HG03045 (cell line): ENCODE measurements around the gene UVSSA.
"Not testable (repeated sequence)": the region's sequence is repeated elsewhere in the genome, so short reads cannot be mapped to it uniquely, and the experiment has no call there.

Experiments used
- ATAC-seq: cut with Tn5 transposase; IDR thresholded peaks from one replicate; pipeline ENCODE4 v1.9.1; 2021; ENCODE audit warnings: mild to moderate bottlenecking, moderate library complexity; ENCODE audit not compliant: unreplicated experiment

UVSSA gene

DNA sequence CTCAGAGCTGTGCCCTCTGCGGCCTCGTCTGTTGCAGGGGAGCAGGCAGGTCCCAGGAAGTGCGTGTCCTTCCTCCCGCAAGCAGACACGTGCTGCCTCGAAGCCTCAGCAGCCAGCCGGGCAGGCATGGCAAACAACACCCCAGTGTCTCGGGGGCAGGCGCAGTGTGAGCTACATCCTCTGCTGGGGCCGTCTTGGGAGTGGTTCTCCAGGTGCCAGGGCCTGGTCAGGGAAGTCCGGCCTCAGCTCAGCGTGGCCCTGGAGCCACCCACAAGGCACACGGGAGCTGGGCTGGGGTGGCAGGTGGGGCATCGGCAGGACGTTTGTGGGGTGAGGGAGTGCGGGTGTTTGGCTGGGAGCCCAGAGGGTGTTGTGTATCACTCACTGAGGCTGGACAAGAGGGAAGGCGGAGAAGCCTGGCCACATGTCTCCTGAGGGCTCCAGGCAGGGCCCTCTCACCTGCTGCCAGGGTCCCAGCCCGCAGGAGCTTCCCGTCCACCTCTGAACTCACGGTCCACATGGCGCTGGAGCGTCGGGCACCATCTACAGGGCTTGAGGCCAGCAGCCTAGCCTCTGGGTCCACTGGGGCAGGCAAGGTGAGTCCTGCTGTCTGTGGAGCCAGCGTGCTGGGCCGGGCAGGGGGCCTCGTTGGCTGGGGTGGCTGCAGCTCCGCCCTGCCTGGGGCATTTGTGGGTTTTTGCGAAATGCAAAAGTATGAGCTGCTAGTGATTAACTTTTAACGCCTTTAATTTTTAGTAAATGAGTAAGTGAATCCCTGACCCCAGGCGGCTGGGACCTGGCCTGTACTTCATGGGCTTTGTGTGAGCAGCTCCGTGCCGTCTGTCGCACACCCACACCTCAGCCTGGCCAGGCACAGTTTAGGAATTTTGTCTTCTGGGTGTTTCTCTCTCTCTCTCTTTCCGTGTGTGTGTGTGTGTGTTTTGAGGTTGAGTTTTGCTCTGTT lies 17.3 kb upstream of the UVSSA start:
- ATAC-seq = no peak

DNA sequence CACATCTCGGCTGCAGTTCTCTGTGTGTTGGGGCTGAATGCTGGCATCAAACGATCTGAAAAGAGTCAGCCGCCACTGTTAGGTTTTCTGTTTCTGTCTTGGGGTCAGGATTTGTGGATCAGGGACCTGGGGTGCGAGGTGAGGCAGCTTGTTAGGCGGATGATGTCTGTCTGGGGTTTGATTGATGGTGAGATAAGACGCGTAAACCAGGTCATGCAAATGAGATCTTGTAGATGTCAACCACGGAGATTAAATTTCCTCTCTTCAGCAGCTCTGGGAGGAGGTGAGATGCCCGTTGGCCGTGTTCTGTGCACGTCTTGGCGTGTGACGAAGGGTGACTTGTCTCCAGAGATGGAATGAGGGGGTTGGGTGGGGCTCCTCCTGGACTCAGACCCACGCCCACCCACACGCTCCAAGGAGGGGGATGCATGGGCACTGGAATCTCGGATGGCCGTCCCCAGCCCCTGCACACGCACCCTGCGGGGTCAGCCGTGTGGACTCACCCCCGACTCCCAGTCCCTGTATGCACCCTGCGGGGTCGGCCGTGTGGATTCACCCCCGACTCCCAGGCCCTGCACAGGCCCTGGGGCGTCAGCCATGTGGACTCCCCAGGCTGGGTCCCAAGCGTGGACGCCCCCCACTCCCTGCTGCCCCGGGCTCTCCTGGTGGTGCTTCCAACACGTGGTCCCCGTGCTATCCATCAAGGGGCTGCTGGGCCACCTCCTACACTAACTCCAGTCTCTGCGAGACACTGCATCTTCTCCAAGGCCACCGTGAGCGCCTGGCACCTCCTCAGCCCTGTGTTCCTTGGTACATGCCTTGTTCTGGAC lies 16.0 kb upstream of the UVSSA start:
- ATAC-seq = no peak

DNA sequence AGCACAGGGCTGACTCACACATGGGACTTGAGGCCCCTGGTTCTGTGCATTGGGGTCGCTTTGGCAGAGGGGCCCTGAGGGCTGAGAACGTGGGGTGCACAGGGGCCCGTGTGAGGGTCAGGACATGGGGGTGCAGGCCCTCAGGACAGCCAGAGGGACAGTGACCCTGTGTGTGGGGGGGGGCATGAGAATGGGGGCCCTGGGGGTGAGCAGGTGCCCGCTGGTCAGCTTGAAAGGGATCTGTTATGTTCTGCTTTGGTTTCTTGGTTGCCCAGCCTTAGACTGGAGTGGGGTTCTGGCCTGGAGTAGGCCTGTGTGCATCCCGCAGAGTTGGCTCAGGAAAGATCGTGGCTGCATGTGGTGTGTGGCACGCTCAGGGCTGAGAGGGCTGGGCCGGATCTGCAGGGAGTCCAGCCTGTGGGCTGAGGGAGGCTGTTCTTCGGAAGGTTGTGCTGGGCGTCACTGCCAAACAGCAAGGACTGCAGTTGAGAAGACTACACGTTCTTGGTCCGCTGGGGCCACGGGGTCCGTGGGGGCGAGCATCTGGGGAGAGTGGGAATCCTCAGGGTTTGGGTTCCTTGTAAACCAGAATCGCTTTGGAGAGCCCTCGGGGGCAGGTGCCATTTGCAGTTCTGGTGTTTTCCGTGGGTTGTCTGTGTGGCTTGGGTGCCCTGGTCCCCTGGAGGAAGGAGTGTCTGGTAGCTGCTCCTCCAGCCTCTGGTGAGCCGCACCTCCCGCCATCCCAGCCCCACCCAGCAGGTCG lies 15.2 kb upstream of the UVSSA start:
- no peak for ATAC-seq

DNA sequence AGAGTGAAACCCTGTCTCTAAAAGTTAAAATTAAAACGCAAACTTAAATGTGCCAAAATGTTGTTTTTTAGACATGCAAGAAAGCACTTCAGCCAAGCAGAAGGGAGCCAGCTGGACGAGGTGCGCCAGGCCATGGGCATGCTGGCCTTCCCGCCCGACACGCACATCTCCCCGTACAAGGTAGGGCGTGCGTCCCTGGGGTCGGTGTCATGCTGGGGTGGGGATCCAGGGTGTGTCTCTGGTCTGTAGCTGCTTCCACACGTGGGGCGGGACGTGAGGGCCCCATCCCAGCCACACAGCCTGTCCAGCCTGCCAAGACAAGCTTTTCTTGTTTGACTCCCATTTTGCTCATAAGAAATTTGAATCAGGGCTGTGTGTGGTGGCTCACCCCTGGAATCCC lies 14.3 kb upstream of the UVSSA start:
- no peak for ATAC-seq

DNA sequence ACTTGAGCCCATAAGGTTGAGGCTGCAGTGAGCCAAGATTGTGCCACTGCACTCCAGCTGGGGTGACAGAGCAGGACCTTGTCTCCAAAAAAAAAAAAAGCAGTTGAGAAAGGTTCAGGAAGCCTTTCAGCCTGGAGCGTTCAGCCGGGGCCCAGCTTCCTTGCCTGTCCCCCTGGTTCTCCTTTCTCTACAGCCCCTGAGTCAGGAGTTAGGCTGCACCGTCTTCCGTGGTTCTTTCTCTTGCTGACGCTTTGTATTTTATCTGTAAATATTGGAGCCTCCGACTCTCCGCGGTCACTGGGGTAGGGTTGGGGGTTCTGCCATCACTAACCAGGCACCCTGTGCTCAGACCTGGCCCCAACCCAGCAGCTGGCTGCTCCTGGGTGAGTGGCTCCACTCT lies 13.8 kb upstream of the UVSSA start:
- no peak for ATAC-seq

DNA sequence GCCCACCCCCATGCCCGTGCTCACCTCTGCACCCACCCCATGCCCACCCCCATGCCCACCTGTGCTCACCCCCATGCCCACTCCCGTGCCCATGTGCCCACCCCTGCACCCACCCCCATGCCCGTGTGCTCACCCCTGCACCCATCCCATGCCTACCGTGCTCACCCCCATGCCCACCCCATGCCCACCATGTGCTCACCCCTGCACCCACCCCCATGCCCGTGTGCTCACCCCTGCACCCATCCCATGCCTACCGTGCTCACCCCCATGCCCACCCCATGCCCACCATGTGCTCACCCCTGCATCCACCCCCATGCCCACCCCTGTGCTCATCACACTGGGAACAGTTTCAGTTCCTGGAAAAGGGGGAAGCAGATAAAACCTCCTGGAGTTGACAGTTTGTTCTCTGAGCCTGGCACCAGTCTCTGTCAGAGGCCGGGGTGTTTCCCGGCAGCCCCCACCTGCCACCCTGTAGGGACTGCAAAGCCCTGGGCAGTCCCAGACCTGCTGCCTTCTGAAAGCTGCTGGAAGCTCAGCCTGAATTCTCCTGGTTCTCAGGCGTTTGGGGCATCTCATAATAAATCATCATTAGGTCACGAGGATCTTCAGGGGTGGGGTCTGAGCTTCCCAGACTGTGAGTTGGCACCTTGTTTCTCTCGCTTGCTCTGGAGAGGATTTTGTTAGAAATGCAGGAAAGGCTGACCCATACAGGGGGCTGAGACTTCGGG lies 13.0 kb upstream of the UVSSA start:
- ATAC-seq = not testable (repeated sequence)

DNA sequence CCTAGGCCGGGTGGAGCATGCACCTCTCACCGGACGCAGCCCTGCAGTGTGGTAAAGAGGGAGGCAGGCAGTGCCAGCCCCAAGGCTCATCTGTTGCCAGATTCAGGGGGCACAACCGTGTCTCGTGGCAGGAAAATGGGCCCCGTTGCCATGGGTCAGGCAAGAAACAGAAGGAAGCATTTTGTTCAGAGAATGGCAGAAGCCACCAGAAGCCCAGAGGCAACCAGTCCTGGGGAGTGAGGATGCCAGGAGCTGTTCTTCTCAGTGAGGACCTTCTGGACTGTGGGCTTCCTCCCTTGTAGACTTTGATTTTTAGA lies 12.5 kb upstream of the UVSSA start:
- ATAC-seq = no peak

DNA sequence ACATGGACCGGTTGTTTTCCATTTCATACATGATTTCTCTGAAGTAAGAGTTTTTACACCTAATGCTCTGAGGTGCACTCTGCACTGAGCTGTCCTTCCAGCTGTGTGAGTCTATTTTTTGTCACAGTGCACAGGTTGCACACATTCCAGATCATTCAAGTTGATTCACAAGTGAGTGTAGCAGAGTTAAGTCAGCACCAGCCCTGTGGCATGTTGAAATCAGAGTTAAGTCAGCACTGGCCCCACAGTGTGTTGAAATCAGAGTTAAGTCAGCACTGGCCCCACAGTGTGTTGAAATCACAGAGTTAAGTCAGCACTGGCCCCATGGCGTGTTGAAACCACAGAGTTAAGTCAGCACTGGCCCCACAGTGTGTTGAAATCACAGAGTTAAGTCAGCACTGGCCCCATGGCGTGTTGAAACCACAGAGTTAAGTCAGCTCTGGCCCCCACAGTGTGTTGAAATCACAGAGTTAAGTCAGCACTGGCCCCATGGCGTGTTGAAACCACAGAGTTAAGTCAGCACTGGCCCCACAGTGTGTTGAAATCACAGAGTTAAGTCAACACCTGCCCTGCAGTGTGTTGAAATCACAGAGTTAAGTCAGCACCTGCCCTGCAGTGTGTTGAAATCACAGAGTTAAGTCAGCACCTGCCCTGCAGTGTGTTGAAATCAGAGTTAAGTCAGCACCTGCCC lies 11.7 kb upstream of the UVSSA start:
- ATAC-seq = not testable (repeated sequence)

DNA sequence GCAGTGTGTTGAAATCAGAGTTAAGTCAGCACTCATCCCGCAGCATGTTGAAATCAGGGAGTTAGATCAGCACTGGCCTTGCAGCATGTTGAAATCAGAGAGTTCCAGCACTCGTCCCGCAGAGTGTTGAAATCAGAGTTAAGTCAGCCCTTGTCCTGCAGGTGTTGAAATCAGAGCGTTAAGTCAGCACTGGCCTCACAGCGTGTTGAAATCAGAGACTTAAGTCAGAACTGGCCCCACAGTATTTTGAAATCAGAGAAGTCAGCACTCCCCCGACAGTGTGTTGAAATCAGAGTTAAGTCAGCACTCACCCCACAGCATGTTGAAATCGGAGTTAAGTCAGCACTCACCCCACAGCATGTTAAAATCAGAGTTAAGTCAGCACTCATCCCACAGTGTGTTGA lies 10.9 kb upstream of the UVSSA start:
- no peak for ATAC-seq

DNA sequence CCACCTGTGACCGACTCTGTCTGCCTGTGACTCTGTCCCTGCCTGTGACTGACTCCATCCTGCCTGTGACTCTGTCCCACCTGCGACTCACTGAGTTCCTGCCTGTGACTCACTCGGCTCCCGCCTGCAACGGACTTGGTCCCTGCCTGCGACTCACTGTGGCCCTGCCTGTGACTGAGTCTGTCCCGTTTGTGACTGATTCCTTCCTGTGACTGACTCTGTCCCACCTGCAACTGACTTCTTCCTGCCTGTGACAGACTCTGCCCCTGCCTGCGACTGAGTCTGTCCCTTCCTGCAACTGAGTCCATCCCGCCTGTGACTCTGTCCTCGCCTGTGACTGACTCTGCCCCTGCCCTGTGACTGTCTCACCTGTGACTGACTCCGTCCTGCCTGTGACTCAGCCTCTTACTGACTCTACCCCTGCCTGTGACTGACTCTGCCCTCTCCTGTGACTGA lies 9.6 kb upstream of the UVSSA start:
- ATAC-seq = no peak

DNA sequence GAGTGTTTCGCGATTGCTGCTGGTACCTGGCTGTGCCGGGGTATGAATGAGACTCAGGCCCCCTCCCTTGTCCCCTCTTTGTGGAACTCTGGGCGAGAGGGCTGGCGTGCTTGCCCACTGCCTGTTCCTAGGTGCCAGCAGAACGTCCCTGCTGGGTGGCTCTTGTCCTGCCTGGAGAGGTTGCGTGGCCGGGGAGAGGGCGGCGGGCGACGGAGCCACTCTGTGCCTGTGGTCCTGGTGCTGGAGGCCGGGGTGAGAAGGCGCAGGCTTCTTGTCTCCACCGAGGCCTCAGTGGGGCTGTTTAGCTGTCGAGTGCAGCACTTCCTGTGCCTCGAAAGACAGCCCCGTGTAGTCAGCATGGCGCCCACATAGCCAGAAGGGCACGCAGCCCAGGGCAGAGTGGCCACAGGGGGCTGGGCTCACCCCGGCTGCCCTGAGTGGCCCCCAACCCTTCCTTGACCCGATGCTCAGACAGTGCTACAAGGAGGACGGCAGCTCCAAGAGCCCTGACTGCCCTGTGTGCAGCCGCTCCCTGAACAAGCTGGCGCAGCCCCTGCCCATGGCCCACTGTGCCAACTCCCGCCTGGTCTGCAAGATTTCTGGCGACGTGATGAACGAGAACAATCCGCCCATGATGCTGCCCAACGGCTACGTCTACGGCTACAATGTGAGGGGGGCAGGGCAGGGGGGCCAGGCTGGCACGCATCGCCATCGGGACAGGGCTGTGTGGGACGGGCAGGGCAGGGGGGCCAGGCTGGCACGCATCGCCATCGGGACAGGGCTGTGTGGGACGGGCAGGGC lies 8.9 kb upstream of the UVSSA start:
- no peak for ATAC-seq

DNA sequence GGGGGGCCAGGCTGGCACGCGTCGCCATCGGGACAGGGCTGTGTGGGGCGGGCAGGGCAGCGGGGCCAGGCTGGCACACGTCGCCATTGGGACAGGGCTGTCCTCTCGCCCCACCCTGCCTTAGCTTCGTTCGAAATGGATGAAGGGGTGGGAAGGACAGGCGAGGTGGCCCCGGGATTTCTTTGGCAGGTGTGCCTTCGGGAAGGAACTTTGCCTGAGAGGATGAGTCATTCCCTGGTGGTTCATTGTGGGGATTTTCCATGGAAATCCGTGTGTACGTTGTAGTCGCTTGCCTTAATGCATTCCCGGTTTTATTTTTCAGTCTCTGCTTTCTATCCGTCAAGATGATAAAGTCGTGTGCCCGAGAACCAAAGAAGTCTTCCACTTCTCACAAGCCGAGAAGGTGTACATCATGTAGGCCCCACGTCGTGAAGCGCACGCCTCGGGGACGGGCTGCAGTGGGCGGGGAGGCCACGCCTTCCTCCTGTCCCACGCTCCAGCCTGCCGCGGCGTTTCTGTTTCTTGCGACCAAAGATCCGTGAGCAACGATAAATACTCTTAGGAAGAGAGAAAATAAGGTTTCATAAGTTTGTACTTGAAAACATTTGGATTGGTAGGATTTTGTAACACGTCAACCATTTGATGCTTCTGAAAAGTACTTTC lies 8.1 kb upstream of the UVSSA start:
- ATAC-seq = no peak

DNA sequence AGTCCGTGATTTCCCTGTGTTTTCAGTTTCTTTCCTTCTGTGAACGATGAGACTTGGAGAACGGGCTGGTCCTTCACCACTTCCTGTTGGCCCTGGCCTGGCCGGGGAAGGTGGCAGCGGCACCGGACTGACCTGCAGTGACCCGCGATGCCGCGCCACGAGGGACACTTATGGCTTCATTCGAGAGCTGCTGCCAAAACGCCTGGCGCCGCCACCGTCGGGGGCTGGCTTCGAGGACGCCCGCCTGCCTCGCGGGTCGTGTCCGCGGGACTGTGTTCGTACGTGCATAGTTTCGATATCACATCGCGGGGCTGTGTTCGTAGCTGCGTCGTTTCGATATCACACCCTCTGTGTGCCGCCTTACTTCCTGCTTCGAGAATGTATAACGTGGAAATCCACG lies 7.5 kb upstream of the UVSSA start:
- ATAC-seq = no peak

DNA sequence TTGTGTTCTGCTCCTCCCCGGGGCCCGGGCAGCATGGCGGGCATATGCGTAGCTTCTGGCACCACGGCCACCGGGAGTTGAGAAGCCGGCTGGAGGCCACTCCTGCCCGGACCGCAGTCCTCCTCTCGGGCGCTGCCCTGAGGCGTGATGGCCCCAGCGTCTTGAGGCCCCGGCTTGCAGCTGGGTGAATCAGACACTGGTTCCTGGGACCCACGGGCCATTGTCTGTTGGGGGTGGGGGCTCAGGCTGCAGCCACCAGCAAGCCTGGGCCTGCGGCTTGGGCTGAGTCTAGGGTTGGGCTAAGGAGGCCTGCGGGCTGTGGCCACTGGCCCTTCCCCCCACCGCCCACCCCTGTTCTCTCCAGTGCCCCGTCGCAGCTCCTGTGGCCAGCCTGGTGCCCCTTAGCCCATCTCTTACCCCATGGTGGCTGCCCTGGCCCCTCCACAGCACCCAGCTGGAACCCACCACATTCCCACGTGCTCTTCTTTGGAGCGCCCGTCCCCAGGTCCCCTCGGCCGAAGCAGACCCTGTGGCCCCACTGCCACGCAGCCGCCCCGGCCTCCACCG lies 6.7 kb upstream of the UVSSA start:
- ATAC-seq = no peak

DNA sequence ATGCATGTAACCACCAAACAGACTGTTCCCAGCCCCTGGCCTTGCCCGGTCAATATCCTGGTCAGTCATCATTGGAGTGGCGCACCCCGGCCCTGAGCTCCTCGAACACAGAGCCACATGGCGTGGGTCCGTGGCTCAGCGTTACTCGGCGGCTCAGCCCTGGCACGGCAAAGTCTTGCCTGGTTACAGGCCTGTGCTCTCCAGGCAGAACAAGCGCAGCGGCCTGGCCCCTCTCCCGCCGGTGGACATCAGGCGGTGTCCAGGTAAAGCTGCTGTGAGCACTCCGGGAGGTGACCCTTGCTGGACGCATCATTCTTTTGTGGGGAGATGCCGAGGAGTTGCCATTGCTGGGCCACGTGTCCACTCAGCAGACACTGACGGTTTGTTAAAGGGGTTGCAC lies 6.1 kb upstream of the UVSSA start:
- ATAC-seq = no peak

DNA sequence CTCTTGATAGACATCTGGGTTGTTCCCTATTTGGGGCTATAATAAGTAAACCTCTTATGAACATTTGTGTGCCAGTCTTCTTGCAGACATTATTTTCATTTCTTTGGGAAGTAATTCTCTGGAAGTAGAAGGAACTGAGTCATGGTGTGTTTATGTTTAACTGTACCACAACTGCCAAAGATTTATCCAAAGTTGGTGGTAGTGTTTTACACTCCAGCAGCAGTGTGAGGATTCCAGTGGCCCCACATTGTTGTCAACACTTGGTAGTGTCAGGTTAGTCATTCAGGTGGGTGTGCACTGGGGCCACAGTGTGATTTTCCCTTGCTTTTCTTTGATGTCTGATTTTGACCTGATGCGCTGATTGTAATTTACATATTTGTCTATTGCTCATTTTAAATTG lies 5.0 kb upstream of the UVSSA start:
- ATAC-seq = no peak

DNA sequence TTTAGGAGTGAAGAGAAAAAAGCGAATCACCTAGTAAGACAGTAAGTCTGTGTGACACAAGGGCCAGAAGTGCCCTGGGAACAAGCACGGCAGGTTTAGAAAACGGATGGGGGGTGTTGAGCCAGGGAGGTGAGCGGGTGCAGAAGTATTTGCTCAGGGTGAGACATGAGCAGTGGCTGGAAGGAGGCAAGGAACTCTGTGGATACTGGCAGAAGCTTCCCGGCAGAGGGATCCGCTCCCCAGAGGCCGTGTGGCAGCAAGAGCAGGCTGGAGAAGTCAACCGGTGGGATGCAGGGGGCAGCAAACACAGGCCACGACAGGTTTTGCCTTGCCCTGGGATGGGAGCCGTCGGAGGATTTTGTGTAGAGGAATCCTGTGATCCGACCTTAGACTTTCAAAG lies 2.3 kb upstream of the UVSSA start:
- ATAC-seq = no peak
